Heart right ventricle (tissue), 16 donors: ENCODE data around the gene LIN28B. TPM values are rescaled to one million over a fixed set of nuclear protein-coding genes. Genes with fewer than 3 reads are reported as not detected.

Experiments
- ATAC-seq, 8 donors: fragments of 200-7000 bp; cut with Tn5 transposase; one replicate each; pipeline ENCODE4 v1.9.1; 2020; ENCODE audit warnings: mild to moderate bottlenecking in 8 of 8, moderate library complexity in 8 of 8, moderate number of reproducible peaks in 1 of 8
- DNase-seq, 2 donors: peaks; one replicate each; pipeline ENCODE4 v3.0.0-alpha.2; 2020
- H3K27ac ChIP-seq, 10 donors: fragments of 200-600 bp; sonication (generic) in 2 of 10; one replicate each; pipeline versions ENCODE4 v1.5.0 to v1.8.0; 2020 to 2022; ENCODE audit warnings: mild to moderate bottlenecking in 3 of 10
- H3K27me3 ChIP-seq, 7 donors: fragments of 200-600 bp; one replicate each; pipeline ENCODE4 v1.8.0; 2021 to 2022; ENCODE audit warnings: mild to moderate bottlenecking in 2 of 7
- H3K36me3 ChIP-seq, 9 donors: fragments of 200-600 bp; sonication (generic) in 1 of 9; one replicate each; pipeline versions ENCODE4 v1.5.0 to v1.8.0; 2020 to 2022; ENCODE audit warnings: mild to moderate bottlenecking in 2 of 9
- H3K4me1 ChIP-seq, 9 donors: fragments of 200-600 bp; sonication (generic) in 1 of 9; one replicate each; pipeline versions ENCODE4 v1.5.0 to v1.8.0; 2020 to 2022; ENCODE audit warnings: mild to moderate bottlenecking in 4 of 9
- H3K4me3 ChIP-seq, 10 donors: fragments of 200-600 bp; sonication (generic) in 2 of 10; one replicate each; pipeline versions ENCODE4 v1.5.0 to v1.8.0; 2020 to 2022; ENCODE audit warnings: mild to moderate bottlenecking in 7 of 10, moderate library complexity in 2 of 10
- H3K9me3 ChIP-seq, 11 donors: fragments of 200-600 bp in 10 of 11; sonication (generic) in 2 of 11; one replicate each; pipeline versions ENCODE4 v1.5.0 to v1.8.0; 2013 to 2022; ENCODE audit warnings: mild to moderate bottlenecking in 2 of 11, control low read depth in 1 of 11, moderate library complexity in 1 of 11
- CTCF ChIP-seq, 9 donors: fragments of 200-600 bp; sonication (generic) in 2 of 9; IDR thresholded peaks; one replicate each; pipeline versions ENCODE4 v1.5.0 to v1.8.0; 2021 to 2022; ENCODE audit warnings: antibody characterized with exemption in 9 of 9, mild to moderate bottlenecking in 5 of 9, moderate library complexity in 1 of 9
- WGBS, 2 donors: extraction: QIAGEN DNeasy Blood & Tissue Kit; methylation state at CpG; one replicate each; pipeline ENCODE4 v1.1.7; 2013; ENCODE audit warnings: inconsistent platforms in 1 of 2; 5-methylcytosine and 5-hydroxymethylcytosine counted together
- intact Hi-C, 10 donors: fragments of 100-400 bp; cut with DNase I; formaldehyde crosslinking; loops; one replicate each; pipeline versions ENCODE4 v1.11.1 to v1.14.2; 2022
- polyA plus RNA-seq, 2 donors: library from polyadenylated mRNA; stranded (reverse); fragments of 200-250 nt; gene quantifications; one replicate each; pipeline ENCODE4 v1.2.3, GENCODE V29; 2013
- total RNA-seq, 10 donors: library from RNA; stranded (reverse); fragmentation: NEBNext Ultra II Directional in 3 of 10; extraction: Animal tissue kit (Norgen Biotek cat#: 25700) in 3 of 10; gene quantifications; one replicate each; pipeline versions ENCODE4 v1.2.1 to v1.2.4, GENCODE V29; 2021 to 2023
- donor health status: Arrhythmogenic right ventricular cardiomyopathy.
- donor health status: ischemic (EF 13 %, LVEDD 7.1; RV severe dilation, severe dysfunction).
- donor health status: healthy with polysubstance abuse.
- donor health status: DM: no; HTN: yes; CAD: no.
- donor health status: DM: no; HTN: no; CAD: no.
- donor health status: ischemic (EF 25% LVEDD 6.9; RV normal size, moderate dysfunction).
- donor health status: ischemic (EF 25% LVEDD 5.7; RV mildly dilated, moderate dysfunction).
- donor health status: healthy.
- donor health status: DM: yes; HTN: yes; CAD: no.
- donor health status: Ischemic cardiomyopathy.
- donor health status: ischemic (EF 35%, LVEDD 5.7; RV mildly dilated, moderate dysfunction).
- donor health status: nonischemic (EF 11% LVEDD 7.7; RV severe dilation, severe dysfunction).
- donor health status: DM: yes; HTN: yes; CAD: no.
- donor health status: PGD.
- donor health status: ischemic (EF 29% LVEDD 5.4; RV normal size, mild dysfunction).
- donor health status: nonischemic (EF 23%, LVEDD 6.1; RV moderate dilation, normal function).

The LIN28B gene
- total and polyA plus RNA-seq, 12 donors = not detected

DNA sequence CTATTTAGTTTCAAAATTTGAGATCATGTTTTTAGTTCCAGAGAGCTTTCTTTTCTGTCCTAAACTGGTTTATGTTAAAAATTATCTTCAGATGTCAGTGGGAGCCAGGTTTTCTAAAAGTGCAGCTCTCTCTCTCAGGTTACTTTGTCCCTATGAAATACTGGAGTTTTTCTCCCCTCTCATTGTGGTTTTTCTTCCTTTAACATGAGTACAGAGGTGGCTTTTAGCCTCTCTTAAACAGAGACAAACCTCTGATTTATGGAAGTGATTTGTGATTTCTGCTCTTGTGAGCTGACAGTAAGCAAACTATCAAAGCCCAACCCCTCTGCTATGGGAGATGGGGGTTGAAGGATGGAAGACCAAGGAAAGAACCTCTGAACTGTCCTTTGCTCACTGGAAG is 85.7 kb downstream of the LIN28B start:
- Histone ChIP-seq H3K9me3 (no peaks in the 10 kb centered on the region), H3K27me3 (peaks cover 0 to 4% (median 0%) of the 10 kb centered on the region in 7 donors), H3K27ac (no peak overlapping the region), H3K4me3 (no peak overlapping the region), H3K36me3 (no peaks in the 10 kb centered on the region), H3K4me1 (no peaks in the 10 kb centered on the region)
- DNase-seq (no peak), ATAC-seq (no peak)
- intact Hi-C loops = no loop called here
- TF ChIP-seq CTCF (IDR thresholded peaks at IDR 0.05) = no peak

DNA sequence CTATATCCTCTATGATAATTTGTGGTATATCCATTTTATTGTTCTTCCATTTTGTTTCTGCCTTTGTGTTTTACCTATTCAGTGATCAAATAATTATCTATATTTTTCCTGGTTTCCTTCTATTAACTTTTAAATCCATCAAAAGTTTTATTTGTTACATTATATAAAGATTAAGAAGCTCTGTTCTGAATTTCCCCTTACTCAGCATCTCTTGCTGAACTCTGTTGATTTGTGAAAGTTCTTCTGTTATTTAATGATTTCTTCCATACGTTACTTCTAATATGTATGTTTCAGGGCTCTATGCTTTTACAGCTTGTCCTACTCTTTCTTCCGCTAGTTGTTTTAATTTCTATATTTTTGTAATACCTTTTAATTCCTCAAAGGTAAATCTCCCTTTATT is 87.1 kb downstream of the LIN28B start:
- no peak for DNase-seq
- intact Hi-C loops = no loop called here
- no peak overlapping the region for H3K4me3 ChIP-seq
- no peaks in the 10 kb centered on the region for H3K4me1 ChIP-seq
- H3K9me3 ChIP-seq = no peaks in the 10 kb centered on the region
- no peak for TF ChIP-seq CTCF (IDR thresholded peaks at IDR 0.05)
- no peaks in the 10 kb centered on the region for H3K36me3 ChIP-seq
- H3K27ac ChIP-seq = no peak overlapping the region
- no peak for ATAC-seq
- H3K27me3 ChIP-seq = peaks cover 0 to 4% (median 0%) of the 10 kb centered on the region in 7 donors
- WGBS, 2 donors = 93 to 97% methylated on average over 2 of the region's 2 CpGs

DNA sequence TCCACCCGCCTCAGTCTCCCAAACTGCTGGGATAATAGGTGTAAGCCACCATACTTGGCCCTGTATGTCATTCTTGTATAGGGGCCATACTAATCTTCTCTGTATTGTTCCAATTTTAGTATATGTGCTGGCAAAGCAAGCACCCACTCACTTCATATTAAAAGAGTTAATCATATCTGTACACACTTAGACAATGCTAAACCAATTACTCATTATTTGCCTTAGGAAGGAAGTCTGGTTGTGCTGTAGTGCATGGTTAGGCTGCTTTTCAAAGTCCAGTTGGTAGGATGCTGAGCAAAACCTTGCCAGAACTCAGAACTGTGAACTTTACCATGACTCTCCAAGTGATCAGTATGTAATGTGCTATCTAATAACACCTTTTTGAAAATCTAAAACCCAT is 88.6 kb downstream of the LIN28B start:
- Histone ChIP-seq H3K36me3 (no peaks in the 10 kb centered on the region), H3K4me1 (no peaks in the 10 kb centered on the region), H3K27ac (no peak overlapping the region), H3K9me3 (no peaks in the 10 kb centered on the region), H3K27me3 (peaks cover 0 to 4% (median 0%) of the 10 kb centered on the region in 7 donors), H3K4me3 (no peak overlapping the region)
- ATAC-seq (no peak), DNase-seq (no peak)
- TF ChIP-seq CTCF (IDR thresholded peaks at IDR 0.05) = no peak
- 85 to 96% methylated on average over 1 of the region's 1 CpG for WGBS, 2 donors
- intact Hi-C loops = no loop called here

GRCh38 chr6:105051941-105052471 is 95.1 kb downstream of the LIN28B start:
- Histone ChIP-seq H3K4me3 (no peak overlapping the region), H3K27ac (no peak overlapping the region), H3K27me3 (no peaks in the 10 kb centered on the region), H3K4me1 (no peaks in the 10 kb centered on the region), H3K9me3 (peaks cover 0 to 8% (median 0%) of the 10 kb centered on the region in 11 donors), H3K36me3 (no peaks in the 10 kb centered on the region)
- ATAC-seq (no peak), DNase-seq (no peak)
- intact Hi-C loops = no loop called here
- 51 to 64% methylated on average over 3 of the region's 3 CpGs for WGBS, 2 donors
- no peak for TF ChIP-seq CTCF (IDR thresholded peaks at IDR 0.05)
